Measurements from ENCODE around the gene PPCDC.

DNA sequence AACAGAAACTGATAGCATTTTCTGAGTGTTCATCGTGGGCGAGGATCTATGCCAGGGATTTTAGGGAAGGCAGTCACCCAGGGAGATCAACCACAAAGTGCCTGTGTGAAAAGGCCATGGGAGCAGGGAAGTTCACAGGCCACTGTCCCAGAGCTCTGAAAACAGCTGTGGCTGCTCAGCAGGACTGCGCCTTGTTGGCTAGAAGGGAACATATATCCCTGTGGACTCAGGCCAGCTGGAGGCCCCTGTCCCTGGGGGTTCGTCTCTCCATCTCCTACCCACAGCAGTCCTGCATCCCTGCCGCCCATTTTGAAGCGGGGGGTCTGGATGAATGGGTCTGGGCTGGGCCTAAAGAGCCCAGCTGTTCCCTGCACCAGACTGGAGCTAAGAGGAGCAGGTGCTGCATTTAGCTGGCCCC lies 27.8 kb downstream of the PPCDC start:
- TF ChIP-seq, protein P1, sequence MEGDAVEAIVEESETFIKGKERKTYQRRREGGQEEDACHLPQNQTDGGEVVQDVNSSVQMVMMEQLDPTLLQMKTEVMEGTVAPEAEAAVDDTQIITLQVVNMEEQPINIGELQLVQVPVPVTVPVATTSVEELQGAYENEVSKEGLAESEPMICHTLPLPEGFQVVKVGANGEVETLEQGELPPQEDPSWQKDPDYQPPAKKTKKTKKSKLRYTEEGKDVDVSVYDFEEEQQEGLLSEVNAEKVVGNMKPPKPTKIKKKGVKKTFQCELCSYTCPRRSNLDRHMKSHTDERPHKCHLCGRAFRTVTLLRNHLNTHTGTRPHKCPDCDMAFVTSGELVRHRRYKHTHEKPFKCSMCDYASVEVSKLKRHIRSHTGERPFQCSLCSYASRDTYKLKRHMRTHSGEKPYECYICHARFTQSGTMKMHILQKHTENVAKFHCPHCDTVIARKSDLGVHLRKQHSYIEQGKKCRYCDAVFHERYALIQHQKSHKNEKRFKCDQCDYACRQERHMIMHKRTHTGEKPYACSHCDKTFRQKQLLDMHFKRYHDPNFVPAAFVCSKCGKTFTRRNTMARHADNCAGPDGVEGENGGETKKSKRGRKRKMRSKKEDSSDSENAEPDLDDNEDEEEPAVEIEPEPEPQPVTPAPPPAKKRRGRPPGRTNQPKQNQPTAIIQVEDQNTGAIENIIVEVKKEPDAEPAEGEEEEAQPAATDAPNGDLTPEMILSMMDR (conservative IDR thresholded peaks at IDR 0.05; ENCODE audit: low read length) = no peak
- TF ChIP-seq EZH2phosphoT487 (IDR thresholded peaks at IDR 0.05; ENCODE audit: borderline replicate concordance) = no peak
